ENCODE data around the gene BPIFB2.

Gene BPIFB2

DNA sequence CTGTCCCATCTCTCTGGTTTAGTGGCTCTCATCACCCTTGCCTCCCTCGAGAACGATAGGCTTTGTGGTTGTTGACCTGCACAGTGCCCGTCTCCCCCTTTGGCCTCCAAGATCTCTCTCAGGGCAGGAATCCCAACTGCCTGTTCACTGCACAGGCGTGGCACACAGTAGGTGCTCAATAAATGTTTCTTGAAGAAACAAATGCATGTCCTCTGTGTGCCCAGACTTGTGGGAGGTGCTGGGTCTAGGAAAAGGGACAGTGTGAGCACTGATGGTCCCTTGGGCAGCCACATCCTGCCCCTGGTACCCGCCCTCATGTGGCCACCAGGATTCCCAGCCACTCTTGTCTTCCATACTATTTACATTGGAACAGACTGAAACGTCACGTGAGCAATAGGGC, 21.4 kb downstream of the BPIFB2 start:
- Histone ChIP-seq H3K9me3 (ENCODE audit: severe bottlenecking) (no peaks in the 10 kb centered on the region), H3K27me3 (ENCODE audit: insufficient read depth, poor library complexity, severe bottlenecking) (peaks cover 15% of the 10 kb centered on the region), H3K27ac (ENCODE audit: poor library complexity, severe bottlenecking) (no peak overlapping the region), H3K36me3 (ENCODE audit: low read depth) (no peaks in the 10 kb centered on the region), H3K4me3 (ENCODE audit: severe bottlenecking) (no peak overlapping the region), H3K4me1 (ENCODE audit: insufficient read depth, poor library complexity, severe bottlenecking) (no peaks in the 10 kb centered on the region)
- TF ChIP-seq, protein P1, sequence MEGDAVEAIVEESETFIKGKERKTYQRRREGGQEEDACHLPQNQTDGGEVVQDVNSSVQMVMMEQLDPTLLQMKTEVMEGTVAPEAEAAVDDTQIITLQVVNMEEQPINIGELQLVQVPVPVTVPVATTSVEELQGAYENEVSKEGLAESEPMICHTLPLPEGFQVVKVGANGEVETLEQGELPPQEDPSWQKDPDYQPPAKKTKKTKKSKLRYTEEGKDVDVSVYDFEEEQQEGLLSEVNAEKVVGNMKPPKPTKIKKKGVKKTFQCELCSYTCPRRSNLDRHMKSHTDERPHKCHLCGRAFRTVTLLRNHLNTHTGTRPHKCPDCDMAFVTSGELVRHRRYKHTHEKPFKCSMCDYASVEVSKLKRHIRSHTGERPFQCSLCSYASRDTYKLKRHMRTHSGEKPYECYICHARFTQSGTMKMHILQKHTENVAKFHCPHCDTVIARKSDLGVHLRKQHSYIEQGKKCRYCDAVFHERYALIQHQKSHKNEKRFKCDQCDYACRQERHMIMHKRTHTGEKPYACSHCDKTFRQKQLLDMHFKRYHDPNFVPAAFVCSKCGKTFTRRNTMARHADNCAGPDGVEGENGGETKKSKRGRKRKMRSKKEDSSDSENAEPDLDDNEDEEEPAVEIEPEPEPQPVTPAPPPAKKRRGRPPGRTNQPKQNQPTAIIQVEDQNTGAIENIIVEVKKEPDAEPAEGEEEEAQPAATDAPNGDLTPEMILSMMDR (IDR thresholded peaks at IDR 0.05; ENCODE audit: poor library complexity, severe bottlenecking), result no peak
- ATAC-seq (ENCODE audit: low read depth), result no peak
- no peak for DNase-seq (ENCODE audit: low spot score)

DNA sequence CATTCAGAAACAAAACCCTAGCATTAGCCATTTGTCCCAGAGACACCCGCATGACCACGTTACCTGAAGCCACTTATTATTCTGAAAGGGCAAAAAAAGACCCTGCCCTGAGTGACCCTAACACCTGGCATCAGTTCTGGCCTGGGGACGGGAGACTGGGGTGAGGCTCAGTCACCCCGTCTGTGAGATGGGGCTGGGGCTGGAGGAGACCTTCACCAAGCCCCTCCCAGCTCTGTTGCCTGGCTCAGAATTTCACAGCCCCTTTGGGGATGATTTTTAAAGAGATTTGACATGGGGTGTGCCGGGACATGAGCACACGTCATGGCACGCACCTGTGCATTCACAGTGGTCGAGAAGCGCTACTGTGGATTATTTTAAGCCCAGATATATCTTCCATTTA, 22.6 kb downstream of the BPIFB2 start:
- no peak overlapping the region for H3K27ac ChIP-seq (ENCODE audit: poor library complexity, severe bottlenecking)
- TF ChIP-seq, protein P1 (IDR thresholded peaks at IDR 0.05; ENCODE audit: poor library complexity, severe bottlenecking), result no peak
- DNase-seq (ENCODE audit: low spot score), result no peak
- no peaks in the 10 kb centered on the region for H3K4me1 ChIP-seq (ENCODE audit: insufficient read depth, poor library complexity, severe bottlenecking)
- no peak for ATAC-seq (ENCODE audit: low read depth)
- no peaks in the 10 kb centered on the region for H3K9me3 ChIP-seq (ENCODE audit: severe bottlenecking)
- no peak overlapping the region for H3K4me3 ChIP-seq (ENCODE audit: severe bottlenecking)
- peaks cover 15% of the 10 kb centered on the region for H3K27me3 ChIP-seq (ENCODE audit: insufficient read depth, poor library complexity, severe bottlenecking)
- H3K36me3 ChIP-seq (ENCODE audit: low read depth), result no peaks in the 10 kb centered on the region

DNA sequence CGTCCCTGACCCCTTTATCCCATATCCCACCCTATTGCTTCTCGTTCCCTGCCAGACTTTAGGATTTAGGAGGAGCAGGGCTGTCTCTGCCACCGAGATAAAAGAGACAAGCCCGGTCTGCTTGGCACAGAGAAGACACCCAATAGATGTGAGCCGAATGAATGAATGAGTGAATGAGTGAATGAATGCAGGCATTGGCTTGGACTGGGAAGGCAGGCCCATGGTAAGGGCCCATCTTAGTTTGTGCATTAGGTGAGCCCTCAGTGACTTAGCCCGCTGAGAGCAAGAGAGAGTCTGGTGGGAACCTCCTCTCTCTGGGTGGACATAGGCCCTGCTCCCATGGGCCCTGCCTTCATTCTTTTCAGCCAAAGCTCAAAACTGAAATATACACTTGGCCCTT, 23.1 kb downstream of the BPIFB2 start:
- Histone ChIP-seq H3K4me1 (ENCODE audit: insufficient read depth, poor library complexity, severe bottlenecking) (no peaks in the 10 kb centered on the region), H3K4me3 (ENCODE audit: severe bottlenecking) (no peak overlapping the region), H3K27ac (ENCODE audit: poor library complexity, severe bottlenecking) (no peak overlapping the region), H3K27me3 (ENCODE audit: insufficient read depth, poor library complexity, severe bottlenecking) (peaks cover 15% of the 10 kb centered on the region), H3K9me3 (ENCODE audit: severe bottlenecking) (no peaks in the 10 kb centered on the region), H3K36me3 (ENCODE audit: low read depth) (no peaks in the 10 kb centered on the region)
- DNase-seq (ENCODE audit: low spot score) (no peak), ATAC-seq (ENCODE audit: low read depth) (no peak)
- TF ChIP-seq, protein P1 (IDR thresholded peaks at IDR 0.05; ENCODE audit: poor library complexity, severe bottlenecking), result no peak

DNA sequence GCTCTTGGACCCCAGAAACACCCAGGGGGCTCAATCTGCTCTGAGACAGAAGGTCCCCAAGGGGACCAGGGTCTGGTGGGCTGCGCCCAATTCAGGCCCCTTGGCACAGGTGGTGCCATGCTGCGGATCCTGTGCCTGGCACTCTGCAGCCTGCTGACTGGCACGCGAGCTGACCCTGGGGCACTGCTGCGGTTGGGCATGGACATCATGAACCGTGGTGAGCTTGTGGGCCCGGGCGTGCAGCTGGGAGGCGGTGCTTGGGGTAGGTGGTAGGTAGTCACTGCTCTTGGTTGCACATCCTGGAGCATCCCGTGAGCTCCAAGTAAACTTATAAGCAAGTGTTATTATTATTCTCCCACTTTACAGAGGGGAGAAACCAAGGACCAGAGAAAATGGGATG, 24.0 kb downstream of the BPIFB2 start, which contains the start of gene BPIFB6:
BPIFB6 (plus strand) TSS at position 118 of the 400 bp plus-strand sequence; CDS start at position 118, 0 bp downstream.
- Histone ChIP-seq H3K27ac (ENCODE audit: poor library complexity, severe bottlenecking) (no peak within 1 kb of the TSS), H3K27me3 (ENCODE audit: insufficient read depth, poor library complexity, severe bottlenecking) (peaks cover 15% of the 10 kb centered on the region), H3K9me3 (ENCODE audit: severe bottlenecking) (no peaks in the 10 kb centered on the region), H3K4me1 (ENCODE audit: insufficient read depth, poor library complexity, severe bottlenecking) (no peaks in the 10 kb centered on the region), H3K36me3 (ENCODE audit: low read depth) (no peaks in the 10 kb centered on the region), H3K4me3 (ENCODE audit: severe bottlenecking) (no peak within 1 kb of the TSS)
- DNase-seq (ENCODE audit: low spot score) (no peak), ATAC-seq (ENCODE audit: low read depth) (no peak)
- TF ChIP-seq, protein P1 (IDR thresholded peaks at IDR 0.05; ENCODE audit: poor library complexity, severe bottlenecking), result no peak

DNA sequence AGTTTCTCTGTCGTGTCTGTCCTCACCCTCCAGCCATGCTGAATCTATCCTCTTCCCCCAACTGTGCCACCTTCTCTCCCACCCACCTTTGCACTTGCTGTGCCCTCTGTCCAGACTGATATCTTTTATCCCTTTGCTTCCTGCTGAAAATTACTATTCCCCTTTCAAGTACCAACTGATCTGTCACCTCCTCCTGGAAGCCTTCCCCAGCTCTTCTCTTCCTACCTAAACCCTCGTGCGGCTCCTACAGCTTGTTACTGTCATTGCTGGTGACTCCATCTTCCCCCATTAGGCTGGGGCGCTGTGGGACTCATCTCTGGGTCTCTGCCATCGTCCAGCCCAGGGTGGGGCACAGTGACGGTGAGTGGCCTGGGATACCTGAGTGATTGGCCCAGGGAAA, 25.1 kb downstream of the BPIFB2 start:
- ATAC-seq (ENCODE audit: low read depth) (no peak), DNase-seq (ENCODE audit: low spot score) (no peak)
- Histone ChIP-seq H3K36me3 (ENCODE audit: low read depth) (no peaks in the 10 kb centered on the region), H3K4me1 (ENCODE audit: insufficient read depth, poor library complexity, severe bottlenecking) (no peaks in the 10 kb centered on the region), H3K27ac (ENCODE audit: poor library complexity, severe bottlenecking) (no peak overlapping the region), H3K27me3 (ENCODE audit: insufficient read depth, poor library complexity, severe bottlenecking) (peaks cover 15% of the 10 kb centered on the region), H3K4me3 (ENCODE audit: severe bottlenecking) (no peak overlapping the region), H3K9me3 (ENCODE audit: severe bottlenecking) (no peaks in the 10 kb centered on the region)
- TF ChIP-seq, protein P1 (IDR thresholded peaks at IDR 0.05; ENCODE audit: poor library complexity, severe bottlenecking), result no peak

Data from RWPE2 (cell line).